K562 (cell line): ENCODE results near the gene FGF11. TPM values are rescaled to one million over a fixed set of nuclear protein-coding genes. Genes with fewer than 3 reads are reported as not detected.

Source experiments
- CCNT2 ChIP-seq: IDR thresholded peaks from 2 replicates; pipeline ENCODE4 v1.6.1; 2011; ENCODE audit warnings: borderline replicate concordance, low read depth, mild to moderate bottlenecking, moderate library complexity, mixed read lengths, low read length; ENCODE audit not compliant: insufficient read length; ENCODE audit errors: extremely low read depth
- CHCHD3 ChIP-seq: fragments of 250-450 bp; sonication (Bioruptor Pico); IDR thresholded peaks from 2 replicates; pipeline ENCODE4 v2.1.2; 2022; ENCODE audit warnings: mild to moderate bottlenecking
- COPS2 ChIP-seq: fragments of 450-650 bp; conservative IDR thresholded peaks from 2 replicates; pipeline ENCODE4 v1.6.1; 2016; ENCODE audit warnings: mild to moderate bottlenecking, moderate library complexity
- CXXC5 ChIP-seq: fragments of 250-450 bp; sonication (Bioruptor Pico); IDR thresholded peaks from 2 replicates; pipeline ENCODE4 v1.8.0; 2022; ENCODE audit warnings: inconsistent platforms, mild to moderate bottlenecking, moderate library complexity
- ETV1 ChIP-seq: fragments of 450-650 bp; conservative IDR thresholded peaks from 2 replicates; pipeline ENCODE4 v1.6.1; 2016; ENCODE audit warnings: missing genetic modification characterization, control low read depth, low read depth, missing compliant biosample characterization
- NEUROD1 ChIP-seq: fragments of 150-350 bp; IDR thresholded peaks from 2 replicates; pipeline ENCODE4 v1.6.1; 2014; ENCODE audit warnings: borderline replicate concordance, low read length, low read depth; ENCODE audit not compliant: partially characterized antibody
- PHTF2 ChIP-seq: fragments of 250-450 bp; sonication (Bioruptor Pico); IDR thresholded peaks from 2 replicates; pipeline ENCODE4 v1.5.0; 2021; ENCODE audit warnings: mild to moderate bottlenecking
- RHOXF2B ChIP-seq: fragments of 250-450 bp; sonication (Bioruptor Pico); conservative IDR thresholded peaks from 2 replicates; pipeline ENCODE4 v1.5.1; 2021
- ZNF140 ChIP-seq: fragments of 250-450 bp; sonication (Bioruptor Pico); IDR thresholded peaks from 2 replicates; pipeline ENCODE4 v1.8.0; 2021; ENCODE audit warnings: moderate library complexity, mild to moderate bottlenecking, inconsistent platforms
- ZNF384 ChIP-seq: IDR thresholded peaks from 2 replicates; pipeline ENCODE4 v1.6.1; 2012; ENCODE audit warnings: low read depth, low read length, improper control_type of control experiment
- ZNF583 ChIP-seq: fragments of 250-450 bp; sonication (Bioruptor Pico); IDR thresholded peaks from 2 replicates; pipeline ENCODE4 v1.4.0; 2020
- ZNF644 ChIP-seq: fragments of 200-800 bp; sonication (Bioruptor generic); IDR thresholded peaks from 2 replicates; pipeline ENCODE4 v1.6.1; 2016; ENCODE audit warnings: low read depth, missing genetic modification characterization, missing compliant biosample characterization
- polyA plus RNA-seq, 8 experiments: library from polyadenylated mRNA; depleted of rRNA in 4 of 8; stranded (reverse) in 5 of 8; unstranded in 3 of 8; fragments of >200 nt; fragmentation: Nextera tagmentation in 2 of 8; fragmentation: Illumina TruSeq in 1 of 8; extraction: Ambion mirVana in 2 of 8; extraction: Trizol in 1 of 8; gene quantifications; 2 replicates each; pipeline versions ENCODE4 v1.2.1 to v1.2.3, GENCODE V29; 2011 to 2014; ENCODE audit warnings: inconsistent platforms in 1 of 8, missing spikeins in 1 of 8
- total RNA-seq, 7 experiments: library from RNA; depleted of rRNA in 6 of 7; stranded (reverse); fragments of >200 nt in 6 of 7; fragmentation: Illumina TruSeq in 2 of 7; extraction: Trizol in 2 of 7; gene quantifications; 2 replicates each; pipeline versions ENCODE4 v1.2.1 to v1.2.3, GENCODE V29; 2011 to 2021; ENCODE audit warnings: low replicate concordance in 1 of 7
- TF ChIP-seq, protein P1 (sequence below): fragments of 250-450 bp; sonication (Bioruptor Pico); IDR thresholded peaks from 2 replicates; pipeline ENCODE4 v1.5.0; 2020; ENCODE audit warnings: mild to moderate bottlenecking, borderline replicate concordance
- TF ChIP-seq, protein P2 (sequence below), 2 experiments: IDR thresholded peaks; 2 replicates each; pipeline ENCODE4 v1.6.1; 2012; ENCODE audit warnings: improper control_type of control experiment in 2 of 2, low read depth in 2 of 2, low read length in 2 of 2, borderline replicate concordance in 1 of 2
- TF ChIP-seq, protein P3 (sequence below), 2 experiments: fragments of 450-650 bp; IDR thresholded peaks; 2 replicates each; pipeline ENCODE4 v1.6.1; 2018; ENCODE audit warnings: mild to moderate bottlenecking in 2 of 2, low read depth in 1 of 2; ENCODE audit not compliant: partially characterized antibody in 2 of 2

Gene FGF11
- total and polyA plus RNA-seq, 9 of the 15 experiments (the other 6 are each of a cell fraction or from before 2014, with no cell fraction given), result 1.2 to 7.5 (median 3.0) TPM

DNA sequence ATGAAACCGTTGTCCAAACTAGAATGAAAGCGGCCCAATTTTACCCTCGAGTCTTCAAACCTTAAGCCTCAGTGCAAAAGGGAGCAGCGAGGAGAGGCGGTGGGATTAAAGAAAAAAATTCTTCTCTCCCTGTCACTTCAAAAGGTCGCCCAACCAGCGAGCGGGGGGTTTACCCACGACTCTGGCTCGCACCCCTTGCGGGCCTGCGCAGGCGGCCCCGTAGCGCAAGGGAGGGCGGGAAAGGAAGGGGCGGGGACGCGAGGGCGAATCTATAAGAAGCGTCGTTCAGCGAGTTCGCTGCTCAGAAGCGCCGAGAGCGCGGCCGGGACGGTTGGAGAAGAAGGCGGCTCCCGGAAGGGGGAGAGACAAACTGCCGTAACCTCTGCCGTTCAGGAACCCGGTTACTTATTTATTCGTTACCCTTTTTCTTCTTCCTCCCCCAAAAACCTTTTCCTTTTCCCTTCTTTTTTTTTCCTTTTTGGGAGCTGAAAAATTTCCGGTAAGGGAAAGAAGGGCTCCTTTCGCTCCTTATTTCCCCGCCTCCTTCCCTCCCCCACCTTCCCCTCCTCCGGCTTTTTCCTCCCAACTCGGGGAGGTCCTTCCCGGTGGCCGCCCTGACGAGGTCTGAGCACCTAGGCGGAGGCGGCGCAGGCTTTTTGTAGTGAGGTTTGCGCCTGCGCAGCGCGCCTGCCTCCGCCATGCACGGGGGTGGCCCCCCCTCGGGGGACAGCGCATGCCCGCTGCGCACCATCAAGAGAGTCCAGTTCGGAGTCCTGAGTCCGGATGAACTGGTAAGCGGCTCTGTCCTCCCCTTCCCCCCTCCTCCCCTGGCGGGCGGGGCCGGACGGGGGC is 45.0 kb downstream of the FGF11 start, which contains the start of gene POLR2A (continued):
- TF ChIP-seq, protein P1, sequence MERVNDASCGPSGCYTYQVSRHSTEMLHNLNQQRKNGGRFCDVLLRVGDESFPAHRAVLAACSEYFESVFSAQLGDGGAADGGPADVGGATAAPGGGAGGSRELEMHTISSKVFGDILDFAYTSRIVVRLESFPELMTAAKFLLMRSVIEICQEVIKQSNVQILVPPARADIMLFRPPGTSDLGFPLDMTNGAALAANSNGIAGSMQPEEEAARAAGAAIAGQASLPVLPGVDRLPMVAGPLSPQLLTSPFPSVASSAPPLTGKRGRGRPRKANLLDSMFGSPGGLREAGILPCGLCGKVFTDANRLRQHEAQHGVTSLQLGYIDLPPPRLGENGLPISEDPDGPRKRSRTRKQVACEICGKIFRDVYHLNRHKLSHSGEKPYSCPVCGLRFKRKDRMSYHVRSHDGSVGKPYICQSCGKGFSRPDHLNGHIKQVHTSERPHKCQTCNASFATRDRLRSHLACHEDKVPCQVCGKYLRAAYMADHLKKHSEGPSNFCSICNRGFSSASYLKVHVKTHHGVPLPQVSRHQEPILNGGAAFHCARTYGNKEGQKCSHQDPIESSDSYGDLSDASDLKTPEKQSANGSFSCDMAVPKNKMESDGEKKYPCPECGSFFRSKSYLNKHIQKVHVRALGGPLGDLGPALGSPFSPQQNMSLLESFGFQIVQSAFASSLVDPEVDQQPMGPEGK, result peak; percentile 84
- TF ChIP-seq ZNF384 (no peak), ETV1 (peak; percentile 83), ZNF140 (CRISPR knock-in tag) (no peak), COPS2 (no peak), PHTF2 (peak; percentile 20; the same call in 1 of the 2 replicates), CCNT2 (peak; percentile 87), ZNF644 (peak; percentile 52; the same call in 1 of the 2 replicates), NEUROD1 (peak; percentile 61), RHOXF2B (CRISPR knock-in tag) (0 out of 2 replicates have a peak, but pooled peaks have one; percentile 13), ZNF583 (CRISPR knock-in tag) (0 out of 2 replicates have a peak, but pooled peaks have one; percentile 50), CXXC5 (CRISPR knock-in tag) (peak; percentile 83), CHCHD3 (CRISPR knock-in tag) (peak; percentile 88)
- TF ChIP-seq, protein P2, sequence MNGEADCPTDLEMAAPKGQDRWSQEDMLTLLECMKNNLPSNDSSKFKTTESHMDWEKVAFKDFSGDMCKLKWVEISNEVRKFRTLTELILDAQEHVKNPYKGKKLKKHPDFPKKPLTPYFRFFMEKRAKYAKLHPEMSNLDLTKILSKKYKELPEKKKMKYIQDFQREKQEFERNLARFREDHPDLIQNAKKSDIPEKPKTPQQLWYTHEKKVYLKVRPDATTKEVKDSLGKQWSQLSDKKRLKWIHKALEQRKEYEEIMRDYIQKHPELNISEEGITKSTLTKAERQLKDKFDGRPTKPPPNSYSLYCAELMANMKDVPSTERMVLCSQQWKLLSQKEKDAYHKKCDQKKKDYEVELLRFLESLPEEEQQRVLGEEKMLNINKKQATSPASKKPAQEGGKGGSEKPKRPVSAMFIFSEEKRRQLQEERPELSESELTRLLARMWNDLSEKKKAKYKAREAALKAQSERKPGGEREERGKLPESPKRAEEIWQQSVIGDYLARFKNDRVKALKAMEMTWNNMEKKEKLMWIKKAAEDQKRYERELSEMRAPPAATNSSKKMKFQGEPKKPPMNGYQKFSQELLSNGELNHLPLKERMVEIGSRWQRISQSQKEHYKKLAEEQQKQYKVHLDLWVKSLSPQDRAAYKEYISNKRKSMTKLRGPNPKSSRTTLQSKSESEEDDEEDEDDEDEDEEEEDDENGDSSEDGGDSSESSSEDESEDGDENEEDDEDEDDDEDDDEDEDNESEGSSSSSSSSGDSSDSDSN (IDR thresholded peaks at IDR 0.05; ENCODE audit: borderline replicate concordance in 1 of 2, low read depth in 2 of 2, low read length in 2 of 2), result peak in 1 of 2 experiments; percentile 50; a peak in 1 of 4 replicates
- TF ChIP-seq, protein P3, sequence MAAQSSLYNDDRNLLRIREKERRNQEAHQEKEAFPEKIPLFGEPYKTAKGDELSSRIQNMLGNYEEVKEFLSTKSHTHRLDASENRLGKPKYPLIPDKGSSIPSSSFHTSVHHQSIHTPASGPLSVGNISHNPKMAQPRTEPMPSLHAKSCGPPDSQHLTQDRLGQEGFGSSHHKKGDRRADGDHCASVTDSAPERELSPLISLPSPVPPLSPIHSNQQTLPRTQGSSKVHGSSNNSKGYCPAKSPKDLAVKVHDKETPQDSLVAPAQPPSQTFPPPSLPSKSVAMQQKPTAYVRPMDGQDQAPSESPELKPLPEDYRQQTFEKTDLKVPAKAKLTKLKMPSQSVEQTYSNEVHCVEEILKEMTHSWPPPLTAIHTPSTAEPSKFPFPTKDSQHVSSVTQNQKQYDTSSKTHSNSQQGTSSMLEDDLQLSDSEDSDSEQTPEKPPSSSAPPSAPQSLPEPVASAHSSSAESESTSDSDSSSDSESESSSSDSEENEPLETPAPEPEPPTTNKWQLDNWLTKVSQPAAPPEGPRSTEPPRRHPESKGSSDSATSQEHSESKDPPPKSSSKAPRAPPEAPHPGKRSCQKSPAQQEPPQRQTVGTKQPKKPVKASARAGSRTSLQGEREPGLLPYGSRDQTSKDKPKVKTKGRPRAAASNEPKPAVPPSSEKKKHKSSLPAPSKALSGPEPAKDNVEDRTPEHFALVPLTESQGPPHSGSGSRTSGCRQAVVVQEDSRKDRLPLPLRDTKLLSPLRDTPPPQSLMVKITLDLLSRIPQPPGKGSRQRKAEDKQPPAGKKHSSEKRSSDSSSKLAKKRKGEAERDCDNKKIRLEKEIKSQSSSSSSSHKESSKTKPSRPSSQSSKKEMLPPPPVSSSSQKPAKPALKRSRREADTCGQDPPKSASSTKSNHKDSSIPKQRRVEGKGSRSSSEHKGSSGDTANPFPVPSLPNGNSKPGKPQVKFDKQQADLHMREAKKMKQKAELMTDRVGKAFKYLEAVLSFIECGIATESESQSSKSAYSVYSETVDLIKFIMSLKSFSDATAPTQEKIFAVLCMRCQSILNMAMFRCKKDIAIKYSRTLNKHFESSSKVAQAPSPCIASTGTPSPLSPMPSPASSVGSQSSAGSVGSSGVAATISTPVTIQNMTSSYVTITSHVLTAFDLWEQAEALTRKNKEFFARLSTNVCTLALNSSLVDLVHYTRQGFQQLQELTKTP (IDR thresholded peaks at IDR 0.05; ENCODE audit: low read depth in 1 of 2, partially characterized antibody in 2 of 2), result peak; percentile 70 to 88
